HG02885 (cell line): Measurements from ENCODE around the gene CAMTA1.

Experiments used
- ATAC-seq: cut with Tn5 transposase; IDR thresholded peaks from one replicate; pipeline ENCODE4 v1.9.1; 2021; ENCODE audit warnings: mild to moderate bottlenecking; ENCODE audit not compliant: unreplicated experiment, poor library complexity

Gene CAMTA1

GRCh38 chr1:7638078-7638477 lies 852.8 kb downstream of the CAMTA1 start:
- ATAC-seq: no peak

GRCh38 chr1:7639435-7640131 lies 854.3 kb downstream of the CAMTA1 start:
- no peak for ATAC-seq

GRCh38 chr1:7640350-7640749 lies 855.1 kb downstream of the CAMTA1 start:
- ATAC-seq: no peak

- ATAC-seq: no peak
Measured at GRCh38 chr1:7640920-7641585, 855.8 kb downstream of the CAMTA1 start.

GRCh38 chr1:7641587-7642417 lies 856.5 kb downstream of the CAMTA1 start:
- no peak for ATAC-seq

- no peak for ATAC-seq
Measured at GRCh38 chr1:7642418-7642704, 857.1 kb downstream of the CAMTA1 start.

- no peak for ATAC-seq
Measured at GRCh38 chr1:7642781-7643529, 857.7 kb downstream of the CAMTA1 start.

- ATAC-seq: no peak
Measured at GRCh38 chr1:7643530-7643929, 858.3 kb downstream of the CAMTA1 start.

GRCh38 chr1:7644086-7644485 lies 858.8 kb downstream of the CAMTA1 start:
- no peak for ATAC-seq

- ATAC-seq: no peak
Measured at GRCh38 chr1:7644961-7645750, 859.9 kb downstream of the CAMTA1 start.

GRCh38 chr1:7645751-7646048 lies 860.4 kb downstream of the CAMTA1 start:
- ATAC-seq: no peak

GRCh38 chr1:7646164-7646563 lies 860.9 kb downstream of the CAMTA1 start:
- ATAC-seq: no peak

- ATAC-seq: no peak
Measured at GRCh38 chr1:7646981-7647901, 862.0 kb downstream of the CAMTA1 start.

GRCh38 chr1:7648761-7649384 lies 863.6 kb downstream of the CAMTA1 start:
- ATAC-seq: no peak

GRCh38 chr1:7650801-7651200 lies 865.5 kb downstream of the CAMTA1 start:
- ATAC-seq: no peak

GRCh38 chr1:7651203-7651602 lies 865.9 kb downstream of the CAMTA1 start:
- no peak for ATAC-seq

- no peak for ATAC-seq
Measured at GRCh38 chr1:7652061-7652460, 866.8 kb downstream of the CAMTA1 start.

GRCh38 chr1:7652515-7653098 lies 867.4 kb downstream of the CAMTA1 start:
- no peak for ATAC-seq
